LoVo (cell line): ENCODE measurements around the gene MCF2L2.

ENCODE experiments used
- DNase-seq: peaks from one replicate; pipeline ENCODE4 v3.0.0-alpha.2; 2016; ENCODE audit warnings: low spot score

The MCF2L2 gene

GRCh38 chr3:183324083-183324482 is 104.3 kb downstream of the MCF2L2 start:
- no peak for DNase-seq

DNA sequence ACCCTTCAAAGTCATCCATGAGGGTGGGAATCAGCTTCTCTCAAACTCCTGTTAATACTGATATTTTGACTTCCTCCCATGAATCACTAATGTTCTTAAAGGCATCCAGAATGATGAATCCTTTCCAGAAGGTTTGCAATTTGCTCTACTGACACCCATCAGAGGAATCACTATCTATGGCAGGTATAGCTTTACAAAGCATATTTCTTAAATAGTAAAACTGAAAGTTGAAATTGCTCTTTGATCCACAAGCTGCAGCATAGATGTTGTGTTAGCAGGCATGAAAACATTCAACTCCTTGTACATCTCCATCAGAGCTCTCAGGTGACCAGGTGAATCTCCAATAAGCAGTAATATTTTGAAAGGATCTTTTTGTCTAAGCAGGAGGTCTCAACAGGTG is 109.0 kb downstream of the MCF2L2 start:
- no peak for DNase-seq

DNA sequence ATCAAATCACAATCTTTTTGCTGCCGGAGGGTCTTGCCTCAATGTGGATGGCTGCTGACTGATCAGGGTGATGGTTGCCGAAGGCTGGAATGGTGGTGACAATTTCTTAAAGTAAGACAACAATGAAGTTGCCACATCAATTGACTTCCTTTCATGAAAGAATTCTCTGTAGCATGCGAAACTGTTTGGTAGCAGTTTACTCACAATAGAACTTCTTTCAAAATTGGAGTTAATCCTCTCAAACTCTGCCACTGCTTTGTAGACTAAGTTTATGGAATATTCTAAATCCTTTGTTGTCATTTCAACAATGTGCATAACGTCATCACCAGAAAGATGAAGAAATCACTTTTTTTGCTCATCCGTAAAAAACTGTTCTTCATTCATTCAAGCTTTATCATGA is 109.5 kb downstream of the MCF2L2 start:
- DNase-seq, result no peak

DNA sequence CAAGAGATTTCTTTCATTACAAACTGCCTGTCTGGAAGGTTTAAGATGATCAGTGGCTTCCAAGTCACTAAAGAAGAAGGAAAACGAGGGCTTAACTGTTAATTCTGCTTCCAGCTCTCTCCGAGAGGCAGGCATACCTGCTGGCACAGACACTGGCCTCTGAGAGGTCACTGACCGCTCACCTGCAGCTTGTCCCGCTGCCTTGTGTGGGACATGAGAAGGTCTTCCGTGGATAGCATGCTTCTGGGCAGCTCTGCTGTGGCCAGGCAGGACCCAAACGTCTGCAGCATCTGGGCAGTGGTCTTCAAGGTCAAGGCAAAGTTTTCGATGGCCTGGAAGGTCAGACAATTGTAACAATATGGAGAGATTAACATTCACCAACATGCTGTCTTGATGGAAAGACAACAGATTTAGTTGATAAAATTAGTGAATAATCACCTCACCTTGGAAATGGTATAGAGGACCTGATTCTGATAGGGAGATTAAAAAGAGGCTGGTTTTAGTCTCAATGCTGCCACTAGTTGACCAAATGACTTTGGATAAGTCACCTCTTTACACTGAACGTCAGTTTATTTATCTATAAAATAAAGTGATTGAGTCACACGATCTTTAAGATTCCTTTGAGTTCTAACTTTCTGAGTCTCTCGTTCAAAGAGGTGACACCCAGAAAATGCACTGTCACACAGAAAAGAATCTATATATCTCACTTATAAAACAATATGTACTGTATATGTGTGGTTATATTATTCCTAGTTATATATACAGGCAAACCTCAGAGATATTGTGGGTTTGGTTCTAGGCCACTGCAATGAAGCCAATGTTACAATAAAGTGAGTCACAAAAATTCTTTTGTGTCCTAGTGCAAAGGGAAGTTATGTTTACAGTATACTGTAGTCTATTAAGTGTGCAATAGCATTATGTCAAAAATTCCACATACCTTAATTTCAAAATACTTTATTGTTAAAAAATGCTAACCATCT is 110.2 kb downstream of the MCF2L2 start:
- no peak for DNase-seq

GRCh38 chr3:183317271-183317670 is 111.1 kb downstream of the MCF2L2 start:
- no peak for DNase-seq

DNA sequence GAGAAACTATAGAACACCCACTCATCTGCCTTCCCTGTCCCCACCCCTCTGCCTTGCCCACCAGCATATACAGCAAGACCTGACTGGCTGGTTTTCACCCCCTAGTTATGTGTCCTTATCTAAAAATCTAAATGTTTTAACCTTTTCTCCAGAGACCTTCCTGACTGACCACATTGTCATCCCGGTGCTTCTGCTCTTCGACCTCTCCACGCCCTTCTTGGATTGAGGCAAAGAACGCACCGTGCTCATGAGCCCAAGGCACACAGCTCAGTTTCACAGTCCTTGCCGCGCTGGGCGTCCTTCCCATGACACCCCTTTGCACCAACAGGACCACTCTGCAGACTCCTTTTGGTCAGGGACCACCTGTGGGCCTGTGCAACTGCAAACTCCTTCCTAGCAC is 112.7 kb downstream of the MCF2L2 start:
- peak; percentile 33 for DNase-seq

DNA sequence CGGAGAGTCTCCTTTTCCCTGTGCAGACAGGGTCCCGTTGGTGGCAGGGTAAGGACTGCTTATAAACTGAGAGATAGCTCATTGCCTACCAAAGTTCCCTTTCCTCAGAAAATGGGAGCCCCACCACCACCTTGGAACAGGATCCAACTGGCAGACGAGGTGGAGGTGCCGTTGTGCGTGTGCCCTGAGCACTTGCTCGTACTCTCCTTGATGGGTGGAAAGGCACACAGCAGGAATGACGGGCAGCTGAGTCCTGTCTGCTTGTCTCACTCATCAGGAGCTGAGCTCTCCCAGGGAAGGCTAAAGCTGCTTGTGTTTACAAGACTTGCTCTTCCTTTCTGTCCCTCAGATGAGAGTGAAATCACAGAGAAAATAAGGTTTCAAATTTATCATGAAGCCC is 114.7 kb downstream of the MCF2L2 start:
- no peak for DNase-seq

DNA sequence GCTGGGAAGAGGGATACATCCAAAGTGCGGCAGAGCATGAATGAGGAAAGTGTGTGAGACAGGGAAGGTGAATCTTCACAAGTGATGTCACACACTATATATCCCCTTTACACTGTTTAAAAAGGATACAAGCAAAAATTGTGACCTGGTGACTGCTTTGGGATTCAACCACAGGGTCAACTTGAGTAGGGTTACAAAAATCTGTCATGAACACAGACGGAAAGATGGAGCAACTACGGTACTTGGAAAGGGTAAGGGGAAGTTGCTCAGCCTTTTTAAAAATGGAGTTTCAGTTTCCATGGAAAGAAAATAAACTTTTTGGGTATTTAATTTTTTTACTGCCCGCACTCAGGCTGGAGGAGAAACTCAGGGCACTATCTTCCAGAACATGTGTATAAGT is 115.1 kb downstream of the MCF2L2 start:
- no peak for DNase-seq

GRCh38 chr3:183312433-183312832 is 116.0 kb downstream of the MCF2L2 start:
- no peak for DNase-seq

GRCh38 chr3:183310936-183311335 is 117.5 kb downstream of the MCF2L2 start:
- no peak for DNase-seq

DNA sequence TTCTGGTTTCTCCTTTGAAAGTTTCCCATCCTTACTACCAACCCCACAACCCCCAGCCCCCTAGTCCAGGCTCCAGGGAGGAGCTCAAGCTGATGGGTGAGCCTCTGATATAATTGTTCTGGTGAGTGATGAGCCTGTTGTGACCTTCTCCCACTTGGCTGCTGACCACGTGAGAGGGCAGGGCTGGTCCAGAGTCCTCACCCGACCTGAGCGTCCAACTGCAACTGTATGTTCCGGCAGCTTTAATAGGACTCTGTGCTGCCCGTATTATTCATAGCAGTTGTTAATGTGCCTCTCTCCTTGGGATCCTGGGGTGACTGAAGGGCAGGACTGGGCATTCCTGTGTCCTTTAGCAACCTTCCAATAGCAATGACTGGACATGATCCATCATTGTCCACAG is 119.1 kb downstream of the MCF2L2 start:
- DNase-seq, result no peak

DNA sequence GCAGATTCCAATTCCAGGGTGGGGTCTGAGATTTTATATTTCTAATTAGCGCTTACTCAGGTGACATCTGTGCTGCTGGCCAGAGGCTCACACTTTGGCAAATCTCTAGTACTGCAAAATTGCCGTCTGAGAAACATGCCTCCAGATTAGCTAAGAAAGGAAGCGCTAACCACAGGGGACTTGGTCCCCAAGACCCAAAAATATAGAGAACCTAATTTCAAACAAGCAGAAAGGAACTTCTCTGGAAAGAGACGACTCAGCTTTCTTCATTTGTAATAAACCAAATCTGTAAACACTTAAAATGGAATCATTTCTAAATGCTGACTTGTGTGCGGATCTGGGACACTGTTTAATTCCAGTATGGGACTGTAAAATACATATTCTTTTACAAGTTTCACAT is 119.7 kb downstream of the MCF2L2 start:
- DNase-seq, result no peak

- no peak for DNase-seq
Observed at GRCh38 chr3:183307749-183308148, 120.7 kb downstream of the MCF2L2 start.

GRCh38 chr3:183306798-183307671 is 121.4 kb downstream of the MCF2L2 start:
- peak; percentile 71 for DNase-seq

DNA sequence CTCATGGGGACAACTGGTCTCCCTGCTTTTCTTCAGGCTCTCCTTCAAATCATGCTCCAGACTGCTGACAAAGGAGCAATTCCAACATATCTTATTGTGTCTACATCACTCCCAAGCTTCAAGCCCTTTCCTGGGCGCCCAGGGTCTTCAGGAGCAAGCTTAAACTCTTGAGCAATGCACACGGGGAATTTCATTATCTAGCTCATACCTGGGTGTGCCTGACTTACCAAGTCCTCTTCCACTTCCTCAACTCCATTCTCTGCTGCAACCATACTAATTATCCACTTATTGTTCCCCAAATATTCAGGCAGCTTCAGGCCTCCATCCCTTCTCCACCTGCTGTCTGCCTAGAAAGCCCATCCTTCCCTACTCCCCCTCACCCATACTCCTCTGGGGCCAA is 124.7 kb downstream of the MCF2L2 start:
- DNase-seq, result no peak

DNA sequence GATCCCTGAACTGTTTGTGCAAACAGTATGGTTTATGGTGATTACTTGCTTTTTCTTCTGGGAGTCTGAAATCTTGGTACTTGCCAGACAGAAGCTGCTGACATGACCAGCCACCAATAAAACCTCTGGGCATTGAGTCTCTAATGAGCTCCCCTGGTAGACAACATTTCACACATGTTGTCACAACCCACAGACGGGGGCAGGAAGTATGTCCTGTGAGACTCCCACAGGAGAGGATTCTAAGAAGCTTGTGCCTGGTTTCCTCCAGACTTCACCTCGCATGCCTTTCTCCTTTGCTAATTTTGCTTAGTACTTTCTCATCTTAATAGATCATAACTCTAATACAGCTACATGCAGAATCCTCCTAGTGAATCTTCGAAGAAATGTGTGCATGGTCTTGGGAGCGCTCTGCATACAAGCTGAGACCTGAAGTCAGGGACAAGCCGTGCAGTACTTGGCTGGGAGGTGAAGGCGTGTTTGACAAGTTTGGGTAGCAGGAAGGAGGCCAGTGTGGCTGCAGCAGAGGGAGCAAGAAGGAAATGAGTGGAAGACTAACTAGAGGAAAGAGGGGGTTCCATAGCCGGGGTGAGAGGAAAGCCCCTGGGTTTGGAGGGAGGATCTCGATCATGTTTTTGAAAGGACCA is 126.4 kb downstream of the MCF2L2 start:
- DNase-seq, result no peak

DNA sequence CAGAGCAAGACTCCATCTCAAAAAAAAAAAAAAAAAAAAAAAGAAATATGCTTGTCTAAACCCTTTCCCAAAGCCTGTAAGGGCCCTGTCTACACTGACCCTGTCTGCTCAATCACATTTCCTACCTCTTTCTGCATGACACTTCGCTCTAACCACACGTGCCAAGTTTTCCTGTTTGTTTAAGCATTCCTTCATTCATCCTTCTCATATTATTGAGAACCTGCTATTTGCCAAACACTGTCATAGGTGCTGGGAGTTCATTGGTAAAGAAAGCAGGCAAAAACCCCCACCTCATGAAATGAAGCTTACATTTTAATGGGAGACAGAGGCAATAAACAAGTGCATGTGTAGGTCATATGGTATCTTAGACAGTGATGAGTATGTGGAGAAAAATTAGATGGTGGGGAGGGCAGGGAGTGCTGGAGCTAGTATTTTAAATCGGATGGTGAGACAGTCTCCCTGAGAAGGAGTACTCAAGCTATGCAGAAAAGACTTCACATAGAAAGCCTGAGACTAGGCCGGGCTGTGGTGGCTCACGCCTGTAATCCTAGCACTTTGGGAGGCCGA is 127.3 kb downstream of the MCF2L2 start:
- DNase-seq, result no peak

DNA sequence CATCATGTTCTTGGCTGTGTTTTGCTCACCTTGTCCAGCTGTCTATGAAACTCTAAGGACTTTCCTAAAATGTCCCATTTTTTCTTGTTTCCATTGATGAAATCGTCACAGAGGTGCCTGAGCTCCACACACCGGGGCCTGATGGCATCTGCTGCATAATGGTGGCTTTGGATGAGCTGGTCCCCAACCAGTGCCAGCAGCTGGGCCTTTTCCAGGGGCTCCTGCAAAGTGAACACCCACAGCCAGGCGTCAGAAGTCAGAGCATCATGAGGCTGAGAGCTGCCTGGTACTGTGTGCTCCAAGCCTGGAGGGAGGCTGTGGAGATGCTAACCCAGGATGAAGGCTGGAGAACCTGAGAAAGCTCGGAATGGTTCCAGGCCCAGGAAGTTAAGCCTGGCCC is 128.4 kb downstream of the MCF2L2 start:
- DNase-seq, result no peak

GRCh38 chr3:183298701-183299153 is 129.7 kb downstream of the MCF2L2 start:
- DNase-seq, result no peak

GRCh38 chr3:183296944-183297343 is 131.5 kb downstream of the MCF2L2 start:
- DNase-seq, result no peak

- DNase-seq, result peak; percentile 20
Observed at GRCh38 chr3:183295211-183295610, 133.2 kb downstream of the MCF2L2 start.

DNA sequence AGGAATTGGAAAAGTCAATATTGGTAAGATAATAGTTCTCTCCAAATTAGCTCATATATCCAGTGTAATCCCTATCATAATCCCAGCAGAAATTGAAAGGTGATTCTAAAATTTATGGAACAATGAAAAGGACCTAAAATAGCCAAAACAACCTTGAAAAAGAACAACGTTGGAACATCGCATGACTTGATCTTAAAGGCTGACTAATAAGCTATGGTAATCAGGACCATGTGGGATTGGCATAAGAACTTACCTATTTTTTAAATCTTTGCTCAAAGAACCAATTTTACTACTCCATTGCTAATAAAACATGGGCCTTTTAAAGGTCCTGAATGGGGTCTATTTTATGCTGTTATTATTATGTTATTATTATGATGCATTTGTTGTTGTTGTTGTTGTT is 134.5 kb downstream of the MCF2L2 start:
- no peak for DNase-seq
